H9 (cell line): ENCODE results near the gene SYK. TPM values are rescaled to one million over a fixed set of nuclear protein-coding genes. Genes with fewer than 3 reads are reported as not detected.

Experiments
- DNase-seq: peaks from one replicate; pipeline ENCODE4 v3.0.0-alpha.2; 2017
- H2AFZ ChIP-seq: one replicate; pipeline ENCODE4 v1.6.1; 2013; ENCODE audit warnings: mild to moderate bottlenecking, low read length, control low read depth, moderate library complexity
- H2AK5ac ChIP-seq: 2 replicates; pipeline ENCODE4 v1.6.1; 2013; ENCODE audit warnings: low read length, control low read depth, mixed read lengths; ENCODE audit not compliant: insufficient read length
- H2BK120ac ChIP-seq: one replicate; pipeline ENCODE4 v1.6.1; 2013; ENCODE audit warnings: low read depth, mild to moderate bottlenecking, low read length, control low read depth, inconsistent platforms; ENCODE audit not compliant: poor library complexity, severe bottlenecking
- H2BK12ac ChIP-seq: 2 replicates; pipeline ENCODE4 v1.6.1; 2013; ENCODE audit warnings: low read length, control low read depth, mixed read lengths, low read depth; ENCODE audit not compliant: insufficient read length
- H2BK15ac ChIP-seq: 2 replicates; pipeline ENCODE4 v1.6.1; 2013; ENCODE audit warnings: low read depth, low read length, control low read depth
- H2BK20ac ChIP-seq: one replicate; pipeline ENCODE4 v1.6.1; 2013; ENCODE audit warnings: low read depth, mild to moderate bottlenecking, low read length, control low read depth, inconsistent platforms; ENCODE audit not compliant: poor library complexity, severe bottlenecking
- H2BK5ac ChIP-seq: 2 replicates; pipeline ENCODE4 v1.6.1; 2013; ENCODE audit warnings: low read length, control low read depth, mixed read lengths; ENCODE audit not compliant: insufficient read length
- H3K14ac ChIP-seq: 2 replicates; pipeline ENCODE4 v1.6.1; 2013; ENCODE audit warnings: low read length, control low read depth; ENCODE audit not compliant: insufficient read depth
- H3K18ac ChIP-seq: 2 replicates; pipeline ENCODE4 v1.6.1; 2013; ENCODE audit warnings: low read depth, mild to moderate bottlenecking, mixed read lengths, low read length, control low read depth; ENCODE audit not compliant: insufficient read length
- H3K23ac ChIP-seq: 2 replicates; pipeline ENCODE4 v1.6.1; 2013; ENCODE audit warnings: low read length, control low read depth, mixed read lengths, low read depth; ENCODE audit not compliant: insufficient read length
- H3K23me2 ChIP-seq: 2 replicates; pipeline ENCODE4 v1.6.1; 2013; ENCODE audit warnings: low read depth, mild to moderate bottlenecking, mixed read lengths, low read length, control low read depth; ENCODE audit not compliant: insufficient read length, poor library complexity, severe bottlenecking
- H3K27ac ChIP-seq: 2 replicates; pipeline ENCODE4 v1.5.1; 2013; ENCODE audit warnings: low read length, control low read depth, mixed read lengths, low read depth; ENCODE audit not compliant: insufficient read length
- H3K27me3 ChIP-seq: 2 replicates; pipeline ENCODE4 v1.6.1; 2013; ENCODE audit warnings: low read length, control low read depth, inconsistent platforms; ENCODE audit not compliant: insufficient read depth
- H3K4ac ChIP-seq: 2 replicates; pipeline ENCODE4 v1.6.1; 2013; ENCODE audit warnings: low read depth, mild to moderate bottlenecking, control low read depth, inconsistent platforms, low read length, moderate library complexity
- H3K4me1 ChIP-seq: 2 replicates; pipeline ENCODE4 v1.6.1; 2013; ENCODE audit warnings: low read length, control low read depth, inconsistent platforms; ENCODE audit not compliant: insufficient read depth
- H3K4me2 ChIP-seq: 2 replicates; pipeline ENCODE4 v1.6.1; 2013; ENCODE audit warnings: low read length, control low read depth, mixed read lengths; ENCODE audit not compliant: insufficient read length, insufficient read depth
- H3K56ac ChIP-seq: 2 replicates; pipeline ENCODE4 v1.6.1; 2013; ENCODE audit warnings: low read depth, mild to moderate bottlenecking, mixed read lengths, low read length, control low read depth; ENCODE audit not compliant: insufficient read length
- H3K79me1 ChIP-seq: 2 replicates; pipeline ENCODE4 v1.6.1; 2013; ENCODE audit warnings: low read depth, mild to moderate bottlenecking, moderate library complexity, low read length, control low read depth, inconsistent platforms; ENCODE audit not compliant: insufficient read depth, poor library complexity, severe bottlenecking
- H3K79me2 ChIP-seq: 2 replicates; pipeline ENCODE4 v1.6.1; 2013; ENCODE audit warnings: low read length, control low read depth, inconsistent platforms; ENCODE audit not compliant: insufficient read depth
- H3K9ac ChIP-seq: 2 replicates; pipeline ENCODE4 v1.6.1; 2013; ENCODE audit warnings: low read length, control low read depth, mixed read lengths; ENCODE audit not compliant: insufficient read length; ENCODE audit errors: extremely low read depth
- H3K9me3 ChIP-seq: one replicate; pipeline ENCODE4 v1.6.1; 2013; ENCODE audit warnings: low read depth, low read length, inconsistent platforms; ENCODE audit not compliant: control insufficient read depth
- H3T11ph ChIP-seq: one replicate; pipeline ENCODE4 v1.6.1; 2013; ENCODE audit warnings: mild to moderate bottlenecking, low read length, control low read depth, inconsistent platforms
- H4K20me1 ChIP-seq: one replicate; pipeline ENCODE4 v1.6.1; 2013; ENCODE audit not compliant: control insufficient read depth, insufficient read length, insufficient read depth
- H4K5ac ChIP-seq: 2 replicates; pipeline ENCODE4 v1.6.1; 2013; ENCODE audit warnings: low read depth, mild to moderate bottlenecking, mixed read lengths, low read length, control low read depth; ENCODE audit not compliant: insufficient read length
- H4K8ac ChIP-seq: replicated peaks from 2 replicates; pipeline ENCODE4 v1.6.1; 2013; ENCODE audit warnings: low read length, control low read depth, mixed read lengths, low read depth; ENCODE audit not compliant: insufficient read length
- H4K91ac ChIP-seq: 2 replicates; pipeline ENCODE4 v1.6.1; 2013; ENCODE audit warnings: low read depth, mild to moderate bottlenecking, moderate library complexity, mixed read lengths, low read length, control low read depth; ENCODE audit not compliant: insufficient read length
- H3K27ac Mint-ChIP-seq, 3 experiments: 2 replicates in 2 of 3; 3 replicates in 1 of 3; pipeline ENCODE4 v1.8.0; 2020 to 2021; ENCODE audit warnings: mixed read lengths in 3 of 3, mild to moderate bottlenecking in 1 of 3, moderate library complexity in 1 of 3
- H3K27me3 Mint-ChIP-seq: 2 replicates; pipeline ENCODE4 v1.8.0; 2021; ENCODE audit warnings: low read depth, mild to moderate bottlenecking, moderate library complexity, mixed read lengths
- H3K36me3 Mint-ChIP-seq, 3 experiments: 2 replicates in 2 of 3; 3 replicates in 1 of 3; pipeline ENCODE4 v1.8.0; 2020 to 2021; ENCODE audit warnings: low read depth in 3 of 3, mixed read lengths in 3 of 3; ENCODE audit not compliant: insufficient read depth in 1 of 3
- H3K4me1 Mint-ChIP-seq, 2 experiments: 2 replicates each; pipeline ENCODE4 v1.8.0; 2020; ENCODE audit warnings: mixed read lengths in 2 of 2
- H3K4me3 Mint-ChIP-seq, 2 experiments: 2 replicates in 1 of 2; 3 replicates in 1 of 2; pipeline ENCODE4 v1.8.0; 2020 to 2021; ENCODE audit warnings: mild to moderate bottlenecking in 2 of 2, mixed read lengths in 2 of 2, moderate library complexity in 1 of 2
- H3K9me3 Mint-ChIP-seq, 2 experiments: 2 replicates in 1 of 2; 3 replicates in 1 of 2; pipeline ENCODE4 v1.8.0; 2020; ENCODE audit warnings: mild to moderate bottlenecking in 2 of 2, mixed read lengths in 2 of 2, moderate library complexity in 1 of 2
- WGBS: extraction: QIAGEN DNeasy Blood & Tissue Kit; methylation state at CpG from one replicate; pipeline ENCODE4 v1.1.7; 2013; ENCODE audit warnings: missing lambda C conversion rate, low lambda C conversion rate, mixed read lengths; ENCODE audit not compliant: insufficient read length; ENCODE audit errors: extremely low coverage; 5-methylcytosine and 5-hydroxymethylcytosine counted together
- total RNA-seq: library from RNA; stranded (reverse); gene quantifications from 2 replicates; pipeline ENCODE4 v1.2.1, GENCODE V29; 2021
- TF ChIP-seq, protein P1 (sequence below): fragments of 200-600 bp; sonication (generic); conservative IDR thresholded peaks from 3 replicates; pipeline ENCODE4 v1.8.0; 2021; ENCODE audit warnings: antibody characterized with exemption, mild to moderate bottlenecking

The SYK gene
- total RNA-seq, 1 experiment from 2014 or later = 7.9 TPM

DNA sequence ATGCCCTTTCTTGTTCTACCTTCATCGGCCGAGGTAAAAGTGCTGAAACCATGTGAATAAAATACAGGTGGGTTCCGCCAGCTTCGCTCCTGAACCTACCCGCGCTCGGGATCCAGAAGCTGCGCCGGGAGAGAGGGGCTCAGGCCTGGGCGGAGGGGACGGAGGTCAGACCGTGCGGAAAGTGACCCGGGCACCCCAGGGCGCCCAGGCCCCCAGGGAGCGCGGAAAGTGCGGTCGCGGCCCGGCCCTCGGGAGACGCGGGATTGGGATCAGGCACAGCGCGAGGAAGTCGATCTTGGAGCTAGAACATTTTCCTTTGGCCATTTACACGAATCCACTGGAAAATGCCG is 329 bp downstream of the SYK start:
- Histone ChIP-seq H3K4ac (no peak overlapping the region), H4K5ac (no peak overlapping the region), H3K79me2 (no peaks in the 10 kb centered on the region), H3K23me2 (peaks cover 7% of the 10 kb centered on the region), H4K20me1 (no peaks in the 10 kb centered on the region), H4K8ac (no peak overlapping the region), H3K9ac (peak overlapping the region; percentile 50), H3K79me1 (no peaks in the 10 kb centered on the region), H2AFZ (no peak overlapping the region), H3K27me3 (no peaks in the 10 kb centered on the region; the same call in 1 of the 2 replicates), H2BK20ac (no peak overlapping the region), H3K27ac (no peak overlapping the region), H3K18ac (peak overlapping the region; percentile 40), H3K14ac (peak overlapping the region; percentile 37; the same call in 1 of the 2 replicates), H3K4me2 (peak overlapping the region; percentile 63), H3K4me1 (0 out of 2 replicates have a peak, but pooled peaks cover 1% of the 10 kb centered on the region), H2BK120ac (no peak overlapping the region), H3T11ph (no peak overlapping the region), H2BK15ac (no peak overlapping the region), H2AK5ac (no peak overlapping the region), H3K56ac (no peak overlapping the region), H3K23ac (no peak overlapping the region), H2BK5ac (no peak overlapping the region), H3K9me3 (no peaks in the 10 kb centered on the region), H2BK12ac (no peak overlapping the region), H4K91ac (no peak overlapping the region)
- TF ChIP-seq, protein P1, sequence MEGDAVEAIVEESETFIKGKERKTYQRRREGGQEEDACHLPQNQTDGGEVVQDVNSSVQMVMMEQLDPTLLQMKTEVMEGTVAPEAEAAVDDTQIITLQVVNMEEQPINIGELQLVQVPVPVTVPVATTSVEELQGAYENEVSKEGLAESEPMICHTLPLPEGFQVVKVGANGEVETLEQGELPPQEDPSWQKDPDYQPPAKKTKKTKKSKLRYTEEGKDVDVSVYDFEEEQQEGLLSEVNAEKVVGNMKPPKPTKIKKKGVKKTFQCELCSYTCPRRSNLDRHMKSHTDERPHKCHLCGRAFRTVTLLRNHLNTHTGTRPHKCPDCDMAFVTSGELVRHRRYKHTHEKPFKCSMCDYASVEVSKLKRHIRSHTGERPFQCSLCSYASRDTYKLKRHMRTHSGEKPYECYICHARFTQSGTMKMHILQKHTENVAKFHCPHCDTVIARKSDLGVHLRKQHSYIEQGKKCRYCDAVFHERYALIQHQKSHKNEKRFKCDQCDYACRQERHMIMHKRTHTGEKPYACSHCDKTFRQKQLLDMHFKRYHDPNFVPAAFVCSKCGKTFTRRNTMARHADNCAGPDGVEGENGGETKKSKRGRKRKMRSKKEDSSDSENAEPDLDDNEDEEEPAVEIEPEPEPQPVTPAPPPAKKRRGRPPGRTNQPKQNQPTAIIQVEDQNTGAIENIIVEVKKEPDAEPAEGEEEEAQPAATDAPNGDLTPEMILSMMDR = no peak
- WGBS = no CpG with 5 or more reads among the region's 29 CpGs
- Mint-ChIP-seq H3K27me3 (peaks cover 49% of the 10 kb centered on the region), H3K36me3 (no peaks in the 10 kb centered on the region; a peak in 1 of 7 replicates), H3K4me3 (peak overlapping the region; percentile 83 to 89), H3K9me3 (no peaks in the 10 kb centered on the region), H3K27ac (peak overlapping the region in 1 of 3 experiments; percentile 61; a peak in 1 of 7 replicates), H3K4me1 (peaks cover 10 to 13% of the 10 kb centered on the region in 2 experiments)
- no peak for DNase-seq
